Osteoblast (primary cell): Measurements from ENCODE around the gene UBAP2. TPM values are rescaled to one million over a fixed set of nuclear protein-coding genes. Genes with fewer than 3 reads are reported as not detected.

Experiments used
- DNase-seq: peaks from one replicate; pipeline ENCODE4 v3.0.0; 2011; ENCODE audit warnings: low spot score, mixed read lengths; ENCODE audit not compliant: insufficient read length; ENCODE audit errors: missing footprints
- H2AFZ ChIP-seq: 2 replicates; pipeline ENCODE4 v1.6.0; 2011; ENCODE audit warnings: mild to moderate bottlenecking, low read length
- H3K27ac ChIP-seq: 2 replicates; pipeline ENCODE4 v1.5.1; 2011; ENCODE audit warnings: mild to moderate bottlenecking, low read depth, low read length, moderate library complexity
- H3K27me3 ChIP-seq: 2 replicates; pipeline ENCODE4 v1.6.0; 2012; ENCODE audit warnings: mild to moderate bottlenecking, control low read depth, inconsistent platforms, low read length, moderate library complexity; ENCODE audit not compliant: insufficient read depth
- H3K36me3 ChIP-seq: 2 replicates; pipeline ENCODE4 v1.5.1; 2011; ENCODE audit warnings: mild to moderate bottlenecking, low read length, control low read depth, moderate library complexity; ENCODE audit not compliant: insufficient read depth
- H3K4me1 ChIP-seq: 2 replicates; pipeline ENCODE4 v1.5.1; 2011; ENCODE audit warnings: mild to moderate bottlenecking, low read length, control low read depth, moderate library complexity; ENCODE audit not compliant: insufficient read depth
- H3K4me2 ChIP-seq: 2 replicates; pipeline ENCODE4 v1.6.0; 2011; ENCODE audit warnings: mild to moderate bottlenecking, low read length; ENCODE audit not compliant: insufficient read depth
- H3K4me3 ChIP-seq: fragments of 200-600 bp; sonication (generic); 3 replicates; pipeline ENCODE4 v1.5.1; 2012; ENCODE audit warnings: mild to moderate bottlenecking, low read length, inconsistent platforms; ENCODE audit not compliant: insufficient read depth
- H3K79me2 ChIP-seq: 2 replicates; pipeline ENCODE4 v1.6.0; 2012; ENCODE audit warnings: mild to moderate bottlenecking, low read length, control low read depth, inconsistent platforms; ENCODE audit not compliant: insufficient read depth
- H3K9me3 ChIP-seq: 2 replicates; pipeline ENCODE4 v1.5.1; 2011; ENCODE audit warnings: low read depth, low read length, control low read depth
- H4K20me1 ChIP-seq: 2 replicates; pipeline ENCODE4 v1.6.0; 2012; ENCODE audit warnings: mild to moderate bottlenecking, low read length, control low read depth; ENCODE audit not compliant: insufficient read depth
- total RNA-seq: library from RNA; depleted of rRNA; stranded (reverse); fragments of >200 nt; gene quantifications from 2 replicates; pipeline ENCODE4 v1.2.3, GENCODE V29; 2012
- TF ChIP-seq, protein P1 (sequence below): IDR thresholded peaks from 2 replicates; pipeline ENCODE4 v1.5.1; 2011; ENCODE audit warnings: mild to moderate bottlenecking, low read depth, low read length, moderate library complexity; ENCODE audit errors: extremely low read depth

Gene UBAP2
- total RNA-seq, 1 donor, result 18.5 TPM

DNA sequence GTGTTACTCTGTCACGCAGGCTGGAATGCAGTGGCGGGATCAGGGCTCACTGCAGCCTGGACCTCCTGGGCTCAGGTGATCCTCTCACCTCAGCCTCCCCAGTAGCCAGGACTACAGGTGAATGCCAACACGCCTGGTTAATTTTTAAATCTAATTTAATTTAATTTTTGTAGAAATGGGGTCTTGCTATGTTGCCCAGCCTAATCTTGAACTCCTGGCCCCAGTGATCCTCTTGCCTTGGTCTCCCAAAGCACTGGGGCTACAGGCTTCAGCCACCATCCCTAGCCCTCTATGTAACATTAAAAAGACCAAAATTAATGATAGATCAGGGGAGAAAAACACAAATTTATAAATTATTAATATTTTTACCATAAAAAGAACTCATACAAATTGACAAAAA lies 11.3 kb upstream of the UBAP2 start:
- Histone ChIP-seq H3K27me3 (no peaks in the 10 kb centered on the region), H2AFZ (no peak overlapping the region), H3K36me3 (no peaks in the 10 kb centered on the region), H3K79me2 (no peaks in the 10 kb centered on the region), H3K9me3 (no peaks in the 10 kb centered on the region), H3K4me1 (no peaks in the 10 kb centered on the region), H4K20me1 (no peaks in the 10 kb centered on the region), H3K4me2 (no peak overlapping the region), H3K27ac (no peak overlapping the region), H3K4me3 (no peak overlapping the region)
- DNase-seq, result no peak
- TF ChIP-seq, protein P1, sequence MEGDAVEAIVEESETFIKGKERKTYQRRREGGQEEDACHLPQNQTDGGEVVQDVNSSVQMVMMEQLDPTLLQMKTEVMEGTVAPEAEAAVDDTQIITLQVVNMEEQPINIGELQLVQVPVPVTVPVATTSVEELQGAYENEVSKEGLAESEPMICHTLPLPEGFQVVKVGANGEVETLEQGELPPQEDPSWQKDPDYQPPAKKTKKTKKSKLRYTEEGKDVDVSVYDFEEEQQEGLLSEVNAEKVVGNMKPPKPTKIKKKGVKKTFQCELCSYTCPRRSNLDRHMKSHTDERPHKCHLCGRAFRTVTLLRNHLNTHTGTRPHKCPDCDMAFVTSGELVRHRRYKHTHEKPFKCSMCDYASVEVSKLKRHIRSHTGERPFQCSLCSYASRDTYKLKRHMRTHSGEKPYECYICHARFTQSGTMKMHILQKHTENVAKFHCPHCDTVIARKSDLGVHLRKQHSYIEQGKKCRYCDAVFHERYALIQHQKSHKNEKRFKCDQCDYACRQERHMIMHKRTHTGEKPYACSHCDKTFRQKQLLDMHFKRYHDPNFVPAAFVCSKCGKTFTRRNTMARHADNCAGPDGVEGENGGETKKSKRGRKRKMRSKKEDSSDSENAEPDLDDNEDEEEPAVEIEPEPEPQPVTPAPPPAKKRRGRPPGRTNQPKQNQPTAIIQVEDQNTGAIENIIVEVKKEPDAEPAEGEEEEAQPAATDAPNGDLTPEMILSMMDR, result no peak

DNA sequence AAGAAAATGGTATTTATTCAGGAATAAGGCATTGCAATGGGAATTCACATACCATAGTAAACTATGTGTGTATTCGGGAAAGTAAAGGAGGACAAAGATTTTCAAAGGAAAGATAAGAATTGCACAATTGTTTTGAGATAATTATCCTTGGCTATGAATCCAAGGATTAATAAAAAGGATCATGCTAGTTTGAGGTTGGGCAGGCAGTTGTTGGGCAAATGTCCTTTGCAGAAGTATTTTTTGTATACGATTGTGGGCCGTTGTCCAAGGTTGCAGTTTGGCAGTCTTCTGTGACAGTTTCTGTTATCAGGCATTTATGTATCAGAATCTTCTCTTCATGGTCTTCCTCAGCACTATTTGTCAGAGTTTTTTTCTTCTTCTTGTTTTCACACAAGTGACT lies 10.6 kb upstream of the UBAP2 start:
- Histone ChIP-seq H3K9me3 (no peaks in the 10 kb centered on the region), H3K4me2 (no peak overlapping the region)
- DNase-seq, result no peak

DNA sequence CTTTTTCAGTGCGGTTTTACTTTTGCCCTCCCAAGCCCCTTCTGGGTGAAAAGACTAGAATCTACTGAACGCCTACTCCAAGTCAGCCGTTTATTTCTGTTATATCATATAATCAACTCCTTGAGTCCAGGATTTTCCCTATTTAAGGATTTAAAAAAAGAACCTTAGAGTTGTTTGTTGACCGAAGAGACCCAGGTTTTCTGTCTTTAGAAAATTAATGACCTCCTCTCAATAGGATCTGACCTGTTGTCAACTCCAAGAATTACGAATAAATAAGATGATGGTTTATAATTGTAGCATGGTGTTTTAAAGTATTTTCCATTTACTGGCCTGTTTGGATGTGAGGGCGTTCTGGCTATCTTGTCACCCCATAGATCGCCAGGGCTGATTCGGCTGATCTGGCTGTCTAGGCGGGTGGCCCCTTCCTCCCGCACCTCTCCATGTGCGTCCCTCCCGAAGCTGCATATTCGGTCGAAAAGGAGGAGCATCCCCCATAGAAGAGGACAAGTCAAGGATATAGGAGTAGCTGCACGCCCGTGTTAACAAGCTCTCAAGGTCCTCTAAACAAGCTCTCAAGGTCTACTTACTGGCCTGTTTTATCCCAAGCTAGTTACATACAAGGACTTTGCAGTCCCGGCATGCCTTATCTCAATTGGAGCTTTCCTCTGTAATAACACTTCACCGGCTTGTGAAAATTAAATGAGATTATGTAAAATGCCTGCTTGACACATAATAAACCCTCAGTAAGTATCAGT lies 1.1 kb upstream of the UBAP2 start:
- Histone ChIP-seq H2AFZ (peak overlapping the region; percentile 97), H3K36me3 (no peaks in the 10 kb centered on the region), H3K4me2 (peak overlapping the region; percentile 100), H3K4me1 (peaks cover 20% of the 10 kb centered on the region), H4K20me1 (peaks cover 13% of the 10 kb centered on the region), H3K9me3 (no peaks in the 10 kb centered on the region), H3K79me2 (peaks cover 37% of the 10 kb centered on the region), H3K27ac (peak overlapping the region; percentile 99), H3K4me3 (peak overlapping the region; percentile 83), H3K27me3 (no peaks in the 10 kb centered on the region)
- no peak for DNase-seq
- TF ChIP-seq, protein P1, result no peak

More for the DNA sequence above, 10.6 kb upstream of the UBAP2 start:
- Histone ChIP-seq H3K27me3 (no peaks in the 10 kb centered on the region), H3K4me3 (no peak overlapping the region), H3K36me3 (no peaks in the 10 kb centered on the region), H3K4me1 (no peaks in the 10 kb centered on the region), H3K79me2 (no peaks in the 10 kb centered on the region), H2AFZ (no peak overlapping the region), H3K27ac (no peak overlapping the region), H4K20me1 (no peaks in the 10 kb centered on the region)
- TF ChIP-seq, protein P1, result no peak

DNA sequence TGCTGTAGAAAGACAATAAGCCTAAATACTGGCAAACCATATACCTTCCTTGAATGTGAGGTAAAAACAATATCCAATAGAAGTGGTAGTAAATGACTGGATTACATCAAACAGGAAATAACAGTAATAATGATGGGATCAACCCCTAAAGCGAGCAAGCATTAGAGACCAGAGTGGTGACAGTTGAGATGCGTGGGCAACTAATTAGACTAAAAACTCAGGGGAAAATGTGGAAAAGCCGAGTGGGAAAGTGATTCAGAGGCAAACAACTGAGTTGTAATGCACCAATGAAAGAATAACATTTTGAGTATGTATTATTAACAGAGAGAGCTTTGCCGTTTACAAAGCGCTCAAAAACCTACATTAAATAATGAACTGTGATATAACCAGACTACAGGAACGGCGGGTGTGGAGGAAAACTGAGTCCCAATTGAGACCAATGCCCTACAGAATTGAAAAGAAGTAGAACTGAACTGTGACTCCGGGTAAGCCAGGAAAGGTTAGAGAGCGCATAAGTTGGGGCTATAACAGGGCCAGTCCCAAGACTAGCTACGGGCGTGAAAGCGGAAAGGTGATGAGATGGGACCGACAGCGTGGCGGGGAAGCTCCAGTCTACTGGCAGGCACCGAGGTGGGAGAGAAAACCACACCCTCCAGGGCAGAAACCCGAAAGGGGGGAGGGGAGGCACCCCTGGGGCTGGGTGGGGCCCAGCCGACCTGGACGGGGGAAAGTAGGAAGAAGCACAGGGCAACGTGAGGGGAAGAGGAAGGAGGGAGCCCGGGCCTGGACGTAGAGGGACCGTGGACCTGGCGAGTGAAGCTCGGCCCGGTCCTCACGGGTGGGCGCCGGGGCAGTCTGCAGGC lies 592 bp downstream of the UBAP2 start:
- H3K9me3 ChIP-seq, result no peaks in the 10 kb centered on the region
- peak overlapping the region; percentile 99 for H3K27ac ChIP-seq
- H3K4me1 ChIP-seq, result peaks cover 20% of the 10 kb centered on the region
- H3K4me3 ChIP-seq, result peak overlapping the region; percentile 83
- peaks cover 54% of the 10 kb centered on the region for H3K79me2 ChIP-seq
- H4K20me1 ChIP-seq, result peaks cover 13% of the 10 kb centered on the region
- H2AFZ ChIP-seq, result peak overlapping the region; percentile 97
- no peaks in the 10 kb centered on the region for H3K36me3 ChIP-seq
- H3K4me2 ChIP-seq, result peak overlapping the region; percentile 100
- no peaks in the 10 kb centered on the region for H3K27me3 ChIP-seq
- peak; percentile 68 for DNase-seq
- TF ChIP-seq, protein P1, result no peak
